GM21723 (cell line): ENCODE data around the gene DUSP9.
"Not testable (repeated sequence)": the region's sequence is repeated elsewhere in the genome, so short reads cannot be mapped to it uniquely, and the experiment has no call there.

Experiments used
- ATAC-seq: cut with Tn5 transposase; IDR thresholded peaks from one replicate; pipeline ENCODE4 v1.9.1; 2021; ENCODE audit warnings: mild to moderate bottlenecking, moderate library complexity; ENCODE audit not compliant: unreplicated experiment

The DUSP9 gene

DNA sequence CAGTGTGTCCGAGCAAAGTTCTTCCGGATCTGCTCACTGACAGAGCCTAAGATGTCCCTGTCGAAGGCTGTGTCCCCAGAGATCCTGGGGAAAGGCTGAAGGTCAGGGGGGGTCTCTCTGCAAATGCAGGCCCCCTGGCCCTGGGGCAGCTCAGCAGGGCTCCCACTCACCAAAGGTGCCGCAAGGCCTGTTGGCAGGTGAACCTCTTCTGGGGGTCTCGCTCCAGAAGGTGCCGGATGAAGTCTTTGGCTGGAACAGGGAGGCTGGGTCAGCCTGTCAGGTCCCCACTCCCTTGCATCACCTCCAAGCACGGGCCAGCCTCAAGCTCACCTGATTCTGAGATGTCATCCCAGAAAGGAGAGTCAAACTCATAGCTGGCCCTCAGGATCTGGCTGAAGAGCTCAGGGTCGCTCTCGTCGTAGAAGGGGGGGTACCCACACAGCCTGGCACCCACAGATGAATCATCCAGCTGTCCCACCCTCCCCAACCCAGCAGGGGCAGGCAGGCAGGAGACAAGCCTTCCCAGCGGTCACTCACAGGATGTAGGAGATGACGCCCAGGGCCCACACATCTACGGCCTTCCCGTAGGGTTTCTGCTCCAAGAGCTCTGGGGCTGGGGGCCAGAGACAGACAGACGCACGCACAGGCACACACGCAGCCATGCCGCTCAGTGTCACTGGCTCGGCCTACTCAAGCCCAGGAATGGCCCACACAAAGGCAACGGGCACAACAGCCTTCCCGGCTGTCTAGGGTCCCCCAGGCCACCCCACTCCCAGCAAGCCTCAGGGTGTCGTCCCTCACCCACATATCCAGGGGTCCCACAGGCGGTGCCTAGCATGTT, 24.0 kb downstream of the DUSP9 start:
- ATAC-seq: no peak

DNA sequence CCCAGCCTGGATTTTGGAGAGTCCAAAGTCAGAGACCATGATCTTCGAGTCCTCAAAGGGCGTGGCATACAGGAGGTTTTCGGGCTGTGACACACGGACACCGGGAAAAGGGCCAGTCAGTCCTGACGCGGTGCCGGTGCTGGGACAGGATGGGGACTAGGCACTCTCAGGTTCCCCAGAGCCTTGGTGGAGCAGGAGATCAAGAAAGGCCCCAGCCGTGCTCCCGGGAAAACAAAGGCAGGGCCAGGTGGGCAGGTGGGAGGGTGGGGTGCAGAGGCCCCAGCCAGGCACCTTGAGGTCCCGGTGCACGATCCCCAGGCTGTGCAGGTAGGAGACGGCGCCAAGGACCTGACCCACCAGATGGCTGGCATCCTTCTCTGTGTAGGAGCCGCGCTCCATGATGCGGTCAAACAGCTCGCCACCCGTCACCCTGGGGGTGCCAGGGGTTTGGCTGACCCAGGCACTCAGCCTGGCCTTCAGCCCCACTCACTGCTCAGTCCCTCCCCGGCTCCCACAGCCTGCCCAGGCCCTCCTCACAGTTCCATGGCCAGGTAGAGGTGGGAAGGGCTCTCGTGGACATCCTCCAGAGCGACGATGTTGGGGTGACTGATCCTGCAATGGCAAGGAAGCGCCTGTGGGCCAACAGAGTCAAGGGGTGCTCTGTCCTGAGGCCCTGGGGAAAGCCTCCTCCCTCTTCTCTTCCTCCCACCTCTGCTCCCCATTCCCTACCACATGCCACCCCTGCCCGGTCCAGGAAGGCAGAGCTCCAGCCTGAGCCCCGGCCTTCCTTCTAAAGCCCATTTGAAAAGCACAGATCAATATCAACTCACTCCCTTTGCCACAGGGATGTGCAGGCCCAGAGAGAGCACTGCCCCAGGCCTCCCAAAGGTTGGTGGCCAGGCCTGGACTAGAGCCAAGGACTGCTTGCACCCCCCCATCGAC, 24.9 kb downstream of the DUSP9 start:
- no peak for ATAC-seq

DNA sequence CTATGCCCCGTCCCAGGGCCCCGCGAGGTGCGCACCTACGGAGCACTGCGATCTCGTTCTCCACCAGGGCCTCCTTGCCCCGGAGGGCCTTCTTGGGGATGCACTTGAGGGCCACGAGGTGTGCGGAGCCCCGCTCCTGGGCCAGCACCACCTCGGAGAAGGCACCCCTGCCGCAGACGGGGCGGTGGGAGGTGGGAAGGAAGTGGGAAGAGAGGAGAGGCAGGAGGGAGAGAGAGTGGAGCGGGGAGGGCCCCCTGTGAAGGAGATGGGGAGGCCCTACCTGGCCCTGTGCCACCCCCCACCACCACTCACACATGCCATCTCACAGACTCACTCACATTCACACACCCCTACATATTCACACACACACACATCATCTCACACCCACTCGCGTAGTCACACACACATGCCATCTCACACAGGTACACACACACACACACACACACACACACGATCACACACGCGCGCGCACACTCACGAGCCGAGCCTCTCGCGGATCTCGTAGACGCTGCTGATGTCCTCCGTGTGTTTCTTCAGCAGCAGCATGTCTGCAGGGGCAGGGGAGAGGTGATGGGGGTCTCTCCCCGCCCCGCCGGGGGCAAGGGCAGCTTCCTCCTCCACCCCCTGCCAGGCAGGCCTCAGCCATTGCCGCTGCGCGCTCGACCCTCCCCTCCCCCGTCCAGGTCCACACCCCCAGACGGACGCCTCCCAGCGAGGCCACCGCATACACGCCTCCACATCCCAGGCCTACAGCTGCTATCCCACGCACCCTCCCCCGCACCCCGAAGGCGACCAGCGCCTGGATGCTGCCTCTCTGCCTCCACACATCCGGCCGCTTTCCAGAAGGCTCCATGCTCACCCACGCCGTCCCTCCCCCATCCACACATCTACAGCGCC, 25.8 kb downstream of the DUSP9 start:
- no peak for ATAC-seq

DNA sequence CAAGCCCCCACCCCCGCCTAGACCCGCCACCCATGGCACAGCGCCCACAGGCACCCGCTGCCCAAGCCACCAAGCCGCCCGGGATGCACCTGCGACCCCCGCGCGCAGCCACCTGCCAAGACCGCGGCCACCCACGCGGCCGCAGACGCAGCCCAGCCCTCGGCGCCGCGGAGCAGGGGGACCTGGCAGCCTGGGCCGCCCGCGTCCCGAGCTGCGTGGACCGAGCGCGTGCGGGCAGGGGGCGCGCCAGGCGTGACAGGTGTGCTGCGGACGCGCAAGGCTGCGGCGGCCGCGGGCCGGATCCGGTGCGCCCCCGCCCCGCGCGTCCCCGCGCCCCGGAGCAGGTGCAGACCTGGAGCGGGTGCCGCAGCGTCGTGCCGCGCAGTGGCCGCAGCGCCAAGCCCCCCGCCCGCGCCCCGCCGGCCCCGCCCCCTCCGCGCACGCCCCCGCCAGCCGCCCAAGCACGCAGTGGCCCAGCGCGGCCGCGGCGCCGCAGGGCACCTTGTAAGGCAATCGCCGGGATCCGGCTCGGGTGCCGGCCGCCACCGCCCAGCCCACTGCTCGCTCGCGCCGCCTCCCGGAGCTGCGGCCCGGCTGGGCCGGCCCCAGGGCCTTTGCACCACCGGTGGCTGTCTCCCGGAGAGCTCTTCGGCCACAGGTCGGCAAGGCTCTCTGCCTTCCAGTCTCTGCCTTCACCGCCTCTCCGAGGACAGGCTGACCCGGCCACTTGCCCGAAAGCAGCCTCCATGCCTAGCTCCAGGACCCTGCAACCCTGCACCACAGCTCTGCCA, 26.6 kb downstream of the DUSP9 start, which contains the start of gene PNCK:
TSS of gene PNCK (minus strand) at position 386 of the 791 bp plus-strand sequence. CDS start 737 bp downstream, outside the sequence.
- no peak for ATAC-seq

DNA sequence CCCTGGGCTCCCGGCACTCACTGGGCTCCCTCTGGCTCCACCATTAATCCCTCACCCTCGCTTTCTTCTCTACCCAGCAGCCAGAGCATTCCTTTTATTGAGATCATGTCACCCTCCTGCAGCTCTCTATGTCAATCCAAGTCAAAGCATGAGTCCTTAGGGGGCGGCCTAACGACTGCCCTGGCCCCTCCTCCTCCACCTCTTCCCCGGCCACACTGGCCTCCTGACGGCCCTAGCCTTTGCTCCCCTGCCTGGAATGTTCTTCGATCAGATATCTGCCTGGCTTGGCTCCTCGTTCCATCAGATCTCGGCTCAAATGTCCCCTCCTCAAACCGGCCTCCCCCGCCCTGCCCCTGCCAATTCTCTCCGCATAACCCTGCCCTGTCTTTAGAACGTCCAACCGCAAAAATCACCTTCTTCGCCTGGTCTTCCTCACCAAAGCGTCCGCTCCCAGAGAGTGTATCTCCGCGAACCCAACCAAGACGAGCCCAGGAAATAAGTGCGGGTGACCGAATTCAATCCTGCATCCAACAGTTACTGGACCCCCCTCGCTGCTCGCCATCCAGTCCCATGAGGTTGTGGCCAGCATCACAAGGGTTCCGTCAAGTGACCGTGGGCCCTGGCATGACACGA, 27.3 kb downstream of the DUSP9 start:
- ATAC-seq: no peak

DNA sequence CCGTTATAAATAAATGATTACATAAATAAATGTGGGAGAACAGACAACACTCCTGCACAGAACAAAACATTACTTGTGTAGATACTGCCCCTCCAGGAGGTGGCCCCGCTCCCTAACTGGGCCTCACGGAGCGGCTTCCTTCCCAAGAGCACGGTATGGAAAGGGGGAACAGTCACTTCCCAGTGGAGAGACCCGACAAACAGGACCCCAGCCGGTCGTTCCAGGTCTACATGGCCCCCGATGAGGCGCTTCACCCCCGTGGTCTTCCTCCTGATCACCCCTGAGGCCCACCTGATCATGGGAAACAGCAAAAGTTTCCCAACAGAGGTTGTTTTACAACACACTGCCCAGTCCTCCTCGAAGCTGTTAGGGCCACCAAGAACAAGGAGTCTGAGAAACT, 34.2 kb downstream of the DUSP9 start:
- ATAC-seq: no peak

DNA sequence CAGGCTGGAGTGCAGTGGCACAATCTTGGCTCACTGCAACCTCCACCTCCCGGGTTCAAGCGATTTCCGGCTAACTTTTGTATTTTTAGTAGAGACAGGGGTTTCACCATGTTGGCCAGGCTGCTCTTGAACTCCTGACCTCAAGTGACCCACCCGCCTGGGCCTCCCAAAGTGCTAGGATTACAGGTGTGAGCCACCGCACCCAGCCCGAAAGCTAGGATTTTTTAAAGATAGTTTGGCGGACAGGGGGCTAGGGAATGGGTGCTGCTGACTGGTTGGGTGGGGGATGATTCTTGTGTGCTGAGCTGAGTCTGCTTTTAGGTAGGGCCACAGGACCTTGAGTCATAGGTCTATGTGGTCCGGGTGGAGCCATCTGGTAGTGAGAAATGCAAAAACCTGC, 36.5 kb downstream of the DUSP9 start:
- not testable (repeated sequence) for ATAC-seq

DNA sequence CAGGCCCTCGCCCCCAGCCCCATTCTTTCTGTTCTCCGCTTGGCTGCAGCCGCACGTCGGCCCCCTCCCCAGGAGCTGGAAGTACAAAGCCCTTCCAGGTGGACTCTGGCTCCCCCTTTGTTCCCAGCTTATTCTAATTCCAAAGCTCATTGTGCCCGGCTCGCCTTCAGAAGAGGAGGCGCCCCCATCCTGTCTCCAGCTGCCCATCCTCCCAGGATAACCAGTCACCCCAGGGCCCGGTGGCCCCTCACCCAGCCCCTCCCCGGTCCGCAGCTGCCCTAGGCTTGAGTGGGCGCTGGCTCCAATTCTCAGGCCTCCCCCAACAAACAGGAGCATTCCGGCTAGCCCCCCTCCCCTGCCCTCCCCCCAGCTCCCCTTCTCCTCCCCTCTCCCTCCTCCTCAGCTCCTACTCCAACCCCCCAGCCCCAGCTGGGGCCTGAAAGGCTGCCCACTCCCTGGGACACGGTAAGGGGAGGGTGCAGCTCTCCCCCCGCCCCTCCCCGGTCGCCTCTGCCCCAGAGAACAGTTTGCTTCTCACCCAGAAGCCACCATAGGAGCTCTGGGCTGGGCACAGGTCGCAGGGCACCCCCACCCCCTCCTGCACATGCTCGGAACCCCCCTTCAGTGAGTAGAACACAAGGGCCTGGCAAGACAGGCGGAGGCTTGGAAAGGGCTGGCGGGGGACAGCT, 37.6 kb downstream of the DUSP9 start:
- ATAC-seq: no peak

DNA sequence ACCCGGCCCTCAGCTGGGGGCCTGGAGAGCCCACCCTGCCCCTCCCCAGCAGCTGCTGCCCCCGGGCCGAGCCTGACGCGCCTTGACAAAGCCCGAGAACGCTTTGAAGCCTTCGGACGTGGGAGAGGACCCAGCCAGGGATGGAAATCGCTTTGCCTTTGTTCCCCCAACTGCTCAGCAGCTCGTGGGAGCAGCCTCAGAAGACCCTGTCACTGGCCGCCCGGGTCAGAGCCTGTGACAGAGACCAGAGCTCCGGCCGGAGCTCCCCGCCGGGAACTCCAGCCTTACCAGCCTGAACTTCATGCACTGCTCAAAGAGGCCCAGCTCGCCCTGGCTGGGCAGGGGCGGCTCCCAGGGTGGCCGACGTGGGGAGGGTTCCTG, 38.1 kb downstream of the DUSP9 start:
- ATAC-seq: no peak

DNA sequence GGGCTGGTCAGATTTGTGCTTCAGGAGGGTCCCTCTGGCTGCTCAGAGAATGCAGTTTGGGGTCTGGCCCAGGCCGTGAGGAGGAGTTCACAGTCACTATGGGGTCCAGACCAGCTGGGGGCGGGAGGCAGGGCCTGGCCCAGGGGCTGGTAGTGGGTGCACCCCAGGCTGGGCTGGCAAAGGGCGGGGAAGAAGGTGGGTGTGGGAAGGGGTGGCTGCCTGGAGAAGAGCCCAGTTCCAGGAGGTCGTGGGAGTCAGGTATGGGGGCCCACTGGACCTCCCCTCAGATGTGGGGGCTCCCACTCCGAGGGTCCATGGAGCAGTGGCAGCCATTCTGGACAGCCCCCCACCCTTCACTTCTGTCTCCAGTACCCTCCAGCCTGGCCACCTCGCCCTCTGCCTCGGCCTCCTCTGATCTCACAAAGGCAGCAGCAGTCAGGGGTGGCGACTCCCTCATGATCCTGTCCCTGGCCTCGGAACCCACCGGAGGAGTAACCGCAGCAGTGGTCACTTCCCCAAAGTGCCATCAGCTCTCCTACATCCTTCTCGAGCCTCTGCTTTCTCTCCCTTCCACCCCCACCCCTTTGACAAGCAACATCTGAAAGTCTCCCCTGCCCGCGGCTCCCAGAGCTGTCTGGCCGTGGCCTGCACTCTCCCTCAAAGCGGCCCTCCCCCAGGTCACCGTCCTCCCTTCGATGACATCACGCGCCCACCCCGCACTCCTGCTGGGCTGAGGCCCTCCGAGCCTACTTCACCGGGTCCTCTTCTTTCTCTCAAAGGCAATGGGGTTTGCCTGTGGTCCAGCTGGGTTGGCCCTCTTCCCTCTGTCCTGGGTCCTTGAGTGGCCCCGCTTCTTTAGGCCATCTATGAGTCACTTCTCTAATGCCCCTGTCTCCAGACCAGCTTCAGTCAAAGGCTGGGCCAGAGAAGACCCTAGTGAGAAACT, 39.0 kb downstream of the DUSP9 start:
- no peak for ATAC-seq

DNA sequence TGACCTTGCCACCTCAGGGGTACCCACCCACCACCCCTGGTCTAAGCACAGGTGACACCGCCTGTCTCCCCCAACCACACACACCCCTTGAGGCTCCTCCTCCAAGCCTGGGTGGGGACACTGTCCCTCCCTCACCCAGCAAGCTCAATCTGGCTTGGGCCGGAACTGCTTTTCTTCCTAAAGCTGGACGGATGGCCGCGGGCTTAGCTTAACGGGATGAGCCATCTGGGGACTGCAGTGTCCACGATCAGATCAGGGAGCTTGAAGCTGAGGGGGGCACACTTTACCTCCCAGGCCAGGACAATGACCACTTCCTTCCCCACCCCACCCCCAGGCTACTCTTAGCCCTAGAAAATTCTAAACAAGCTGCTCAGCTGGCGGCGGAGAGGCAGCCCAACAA, 39.7 kb downstream of the DUSP9 start:
- ATAC-seq: no peak

DNA sequence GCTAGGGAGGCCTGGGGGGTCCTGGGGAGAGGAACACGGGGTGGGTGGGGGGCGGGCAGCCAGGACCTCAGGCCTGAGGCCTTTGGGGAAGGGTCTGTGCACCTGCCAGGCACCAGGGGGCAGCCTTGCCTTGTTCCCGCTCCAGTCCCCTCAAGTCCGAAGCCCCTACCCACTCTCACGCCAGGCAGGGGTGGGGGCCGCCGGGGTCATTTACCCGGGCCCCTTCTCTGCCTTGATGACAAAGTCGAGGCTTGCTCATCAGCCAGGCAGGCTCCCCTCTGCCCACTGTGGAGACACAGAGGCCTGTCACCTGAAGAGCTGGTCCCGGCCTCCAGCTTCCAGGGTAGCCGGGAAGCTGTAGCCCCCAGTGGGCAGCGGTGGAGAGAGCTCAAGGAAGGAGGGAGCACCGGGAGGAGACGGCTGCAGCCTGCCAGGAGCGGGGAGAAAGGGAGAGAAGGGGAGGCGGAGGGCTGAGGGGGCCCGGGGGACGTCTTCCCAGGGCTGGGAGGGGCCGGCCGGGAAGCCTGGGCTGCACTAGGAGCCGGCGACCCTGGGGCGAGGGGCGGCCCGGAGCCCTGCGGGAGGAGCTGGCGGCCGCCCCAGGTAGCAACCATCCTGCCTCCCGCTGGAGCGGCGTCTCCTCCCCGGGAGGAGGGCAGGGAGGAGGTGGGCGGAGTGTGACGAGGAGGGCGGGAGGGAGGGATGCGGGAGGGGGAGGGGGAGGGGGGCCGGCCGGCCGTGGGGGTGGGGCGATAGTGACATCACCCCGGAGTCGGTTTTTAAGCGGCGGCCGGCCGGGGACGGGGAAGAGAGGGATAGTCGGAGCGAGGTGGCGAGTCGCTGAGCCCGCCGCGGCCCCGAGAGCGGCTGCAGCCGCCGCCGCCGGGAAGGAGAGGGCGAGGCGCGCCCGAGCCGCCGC, 40.4 kb downstream of the DUSP9 start, which contains the start of gene SLC6A8:
TSS of gene SLC6A8 (plus strand) at position 806 of the 919 bp plus-strand sequence. CDS start 649 bp downstream, outside the sequence.
- ATAC-seq: no peak

DNA sequence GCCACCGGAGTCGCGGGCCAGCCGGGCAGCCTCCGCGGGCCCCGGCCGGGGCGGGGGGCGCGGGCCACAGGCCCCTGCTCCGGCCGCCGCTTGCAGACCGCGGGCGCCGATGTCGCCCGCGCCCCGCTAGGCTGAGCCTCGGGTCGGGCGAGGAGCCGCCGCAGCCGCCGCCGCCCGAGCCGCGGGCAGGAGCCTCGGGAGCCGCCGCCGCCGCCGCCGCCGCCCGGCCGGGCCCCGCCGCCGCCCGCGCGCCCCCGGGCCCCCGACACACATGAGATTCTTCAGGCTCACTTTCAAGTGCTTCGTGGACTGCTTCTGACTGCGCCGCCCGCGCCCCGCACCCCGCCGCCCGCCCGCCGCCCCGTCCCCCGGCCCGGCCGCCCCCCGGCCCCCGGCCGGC, 41.1 kb downstream of the DUSP9 start:
- no peak for ATAC-seq

DNA sequence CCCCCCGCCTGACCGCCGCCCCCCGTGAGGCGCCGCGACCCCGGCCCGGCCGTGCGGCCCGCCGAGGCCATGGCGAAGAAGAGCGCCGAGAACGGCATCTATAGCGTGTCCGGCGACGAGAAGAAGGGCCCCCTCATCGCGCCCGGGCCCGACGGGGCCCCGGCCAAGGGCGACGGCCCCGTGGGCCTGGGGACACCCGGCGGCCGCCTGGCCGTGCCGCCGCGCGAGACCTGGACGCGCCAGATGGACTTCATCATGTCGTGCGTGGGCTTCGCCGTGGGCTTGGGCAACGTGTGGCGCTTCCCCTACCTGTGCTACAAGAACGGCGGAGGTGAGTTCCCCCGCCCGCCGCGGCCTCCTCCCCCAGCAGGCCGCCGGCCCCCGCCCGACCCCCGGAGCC, 41.5 kb downstream of the DUSP9 start:
- no peak for ATAC-seq

DNA sequence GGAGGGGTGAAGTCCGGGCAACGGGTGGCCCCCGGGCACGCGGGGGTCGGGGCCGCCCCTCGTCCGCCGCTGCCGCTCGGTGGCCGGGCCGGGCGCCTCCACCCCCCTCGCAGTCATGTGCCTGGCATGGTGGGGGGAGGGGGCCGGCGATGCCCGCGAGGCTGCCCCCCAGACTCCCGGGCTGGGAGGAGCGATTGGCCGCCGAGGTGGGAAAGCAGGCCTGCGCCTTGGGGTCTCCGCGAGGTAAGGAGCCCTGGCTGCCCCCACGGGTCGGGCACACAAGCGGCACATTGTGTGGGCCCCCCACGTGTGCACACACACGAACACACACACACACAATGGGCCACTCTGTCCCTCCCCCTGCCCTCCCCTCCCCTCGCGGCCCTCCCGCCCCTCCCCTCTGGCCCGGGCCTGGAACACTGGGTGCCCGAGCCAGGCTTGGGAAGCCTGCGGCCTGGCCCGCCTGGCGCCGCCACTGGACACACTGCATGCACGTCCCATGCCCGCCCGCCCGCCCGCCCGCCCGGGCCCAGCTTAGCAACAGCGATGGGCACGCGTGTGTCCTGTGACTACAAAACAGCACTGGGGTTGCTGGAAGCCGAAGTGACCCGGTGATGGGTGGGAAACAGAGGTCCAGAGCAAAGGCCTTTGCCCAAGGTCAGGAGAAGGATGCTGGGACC, 42.0 kb downstream of the DUSP9 start:
- no peak for ATAC-seq
